ENCODE measurements around the gene TUBA3C. TPM values are rescaled to one million over a fixed set of nuclear protein-coding genes. Genes with fewer than 3 reads are reported as not detected.

The TUBA3C gene
- not detected in 2 replicates for total RNA-seq

DNA sequence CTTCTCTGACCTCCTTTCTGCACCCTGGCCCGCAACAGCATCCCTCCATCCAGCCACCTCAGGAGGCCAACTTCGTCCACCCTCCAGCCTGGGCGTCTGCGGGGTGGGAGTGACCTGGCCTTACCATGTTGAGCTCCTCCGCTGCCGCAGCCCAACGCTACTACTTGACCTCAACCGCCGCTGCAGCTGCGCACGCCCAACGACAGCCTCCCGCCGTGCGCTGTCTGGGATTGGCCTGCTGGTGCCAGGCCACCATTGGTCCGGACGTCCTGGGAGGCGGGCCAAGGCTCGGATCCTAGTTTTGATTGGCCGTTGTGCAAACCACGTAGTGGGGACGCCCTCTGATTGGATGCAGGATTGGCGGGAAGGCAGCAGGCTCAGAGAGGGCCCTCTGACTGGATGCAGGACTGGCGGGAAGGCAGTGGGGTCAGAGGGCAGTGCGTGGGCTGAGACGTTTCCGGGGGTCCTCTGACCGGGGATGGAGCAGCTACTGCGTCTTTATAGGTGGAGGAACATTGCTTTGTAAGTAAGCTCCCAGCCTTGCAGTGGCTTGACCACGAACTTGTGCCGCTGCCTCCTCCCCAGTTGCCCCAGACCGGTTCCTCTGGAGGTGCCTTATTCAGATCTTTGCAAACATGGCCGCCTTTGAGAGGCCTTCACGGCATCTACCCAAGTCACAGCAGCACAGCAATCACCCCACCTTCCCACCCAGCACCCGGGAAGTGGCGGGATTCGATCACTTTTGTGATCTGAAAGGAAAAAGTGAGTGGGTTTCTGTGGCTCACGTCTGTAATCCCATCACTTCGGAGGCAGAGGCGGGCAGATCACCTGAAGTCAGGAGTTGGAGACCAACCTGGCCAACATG, at the start of gene TUBA3C:
TSS of gene TUBA3C (minus strand) at position 204 of the 865 bp plus-strand sequence. CDS start at position 127, 77 bp downstream.

Small RNA genes within 50 kb of the gene (small RNA-seq; reads per million reads assigned to genes)
- gene AL139327.4 = not detected

All from articular chondrocyte of knee joint (primary cell).